Measurements from ENCODE around the gene SMIM24. TPM values are rescaled to one million over a fixed set of nuclear protein-coding genes. Genes with fewer than 3 reads are reported as not detected.

Gene SMIM24
- total RNA-seq, 1 experiment from 2014 or later, result 1.9 TPM

GRCh38 chr19:3466635-3467034 lies 13.7 kb downstream of the SMIM24 start:
- Histone ChIP-seq H3K18ac (ENCODE audit: insufficient read length, low read depth, low read length) (no peak overlapping the region), H3K27me3 (ENCODE audit: insufficient read depth, low read length) (peaks cover 18% of the 10 kb centered on the region), H3K4me1 (ENCODE audit: insufficient read depth, low read length) (no peaks in the 10 kb centered on the region), H2BK5ac (ENCODE audit: insufficient read length, low read length) (no peak overlapping the region), H3K79me2 (ENCODE audit: insufficient read depth, low read length) (no peaks in the 10 kb centered on the region), H4K8ac (replicated peaks; ENCODE audit: insufficient read length, low read depth, low read length) (no peak overlapping the region), H4K91ac (ENCODE audit: insufficient read length, low read depth, low read length) (no peak overlapping the region), H3K27ac (ENCODE audit: insufficient read length, low read depth, low read length) (no peak overlapping the region), H3K56ac (ENCODE audit: insufficient read length, low read depth, low read length) (no peak overlapping the region), H3K23me2 (ENCODE audit: insufficient read length, low read depth, low read length, poor library complexity, severe bottlenecking) (no peaks in the 10 kb centered on the region), H3T11ph (ENCODE audit: low read length) (no peak overlapping the region), H2BK12ac (ENCODE audit: insufficient read length, low read depth, low read length) (no peak overlapping the region), H2AFZ (ENCODE audit: low read length) (no peak overlapping the region), H3K79me1 (ENCODE audit: insufficient read depth, low read depth, low read length, poor library complexity, severe bottlenecking) (no peaks in the 10 kb centered on the region), H3K9me3 (ENCODE audit: control insufficient read depth, low read depth, low read length) (no peaks in the 10 kb centered on the region), H2BK20ac (ENCODE audit: low read depth, low read length, poor library complexity, severe bottlenecking) (no peak overlapping the region), H3K23ac (ENCODE audit: insufficient read length, low read depth, low read length) (no peak overlapping the region), H3K9ac (ENCODE audit: extremely low read depth, insufficient read length, low read length) (no peak overlapping the region), H3K14ac (ENCODE audit: insufficient read depth, low read length) (no peak overlapping the region), H3K4me2 (ENCODE audit: insufficient read depth, insufficient read length, low read length) (no peak overlapping the region), H4K20me1 (ENCODE audit: control insufficient read depth, insufficient read depth, insufficient read length) (no peaks in the 10 kb centered on the region), H3K4ac (ENCODE audit: low read depth, low read length) (no peak overlapping the region), H4K5ac (ENCODE audit: insufficient read length, low read depth, low read length) (no peak overlapping the region), H2AK5ac (ENCODE audit: insufficient read length, low read length) (no peak overlapping the region), H2BK15ac (ENCODE audit: low read depth, low read length) (no peak overlapping the region), H2BK120ac (ENCODE audit: low read depth, low read length, poor library complexity, severe bottlenecking) (no peak overlapping the region)
- no peak overlapping the region for H3K4me3 Mint-ChIP-seq
- no peak for DNase-seq
- peaks cover 93% of the 10 kb centered on the region for H3K27me3 Mint-ChIP-seq (ENCODE audit: low read depth)
- TF ChIP-seq, protein P1, sequence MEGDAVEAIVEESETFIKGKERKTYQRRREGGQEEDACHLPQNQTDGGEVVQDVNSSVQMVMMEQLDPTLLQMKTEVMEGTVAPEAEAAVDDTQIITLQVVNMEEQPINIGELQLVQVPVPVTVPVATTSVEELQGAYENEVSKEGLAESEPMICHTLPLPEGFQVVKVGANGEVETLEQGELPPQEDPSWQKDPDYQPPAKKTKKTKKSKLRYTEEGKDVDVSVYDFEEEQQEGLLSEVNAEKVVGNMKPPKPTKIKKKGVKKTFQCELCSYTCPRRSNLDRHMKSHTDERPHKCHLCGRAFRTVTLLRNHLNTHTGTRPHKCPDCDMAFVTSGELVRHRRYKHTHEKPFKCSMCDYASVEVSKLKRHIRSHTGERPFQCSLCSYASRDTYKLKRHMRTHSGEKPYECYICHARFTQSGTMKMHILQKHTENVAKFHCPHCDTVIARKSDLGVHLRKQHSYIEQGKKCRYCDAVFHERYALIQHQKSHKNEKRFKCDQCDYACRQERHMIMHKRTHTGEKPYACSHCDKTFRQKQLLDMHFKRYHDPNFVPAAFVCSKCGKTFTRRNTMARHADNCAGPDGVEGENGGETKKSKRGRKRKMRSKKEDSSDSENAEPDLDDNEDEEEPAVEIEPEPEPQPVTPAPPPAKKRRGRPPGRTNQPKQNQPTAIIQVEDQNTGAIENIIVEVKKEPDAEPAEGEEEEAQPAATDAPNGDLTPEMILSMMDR (conservative IDR thresholded peaks at IDR 0.05), result no peak
- peaks cover 7 to 15% of the 10 kb centered on the region in 2 experiments for H3K4me1 Mint-ChIP-seq
- peaks cover 11 to 17% of the 10 kb centered on the region in 2 experiments for H3K9me3 Mint-ChIP-seq
- no CpG with 5 or more reads among the region's 9 CpGs for WGBS (ENCODE audit: extremely low coverage, insufficient read length, low lambda C conversion rate)
- peaks cover 0 to 4% (median 0%) of the 10 kb centered on the region in 3 experiments; a peak in 2 of 7 replicates for H3K36me3 Mint-ChIP-seq (ENCODE audit: insufficient read depth in 1 of 3, low read depth in 3 of 3)
- H3K27ac Mint-ChIP-seq, result no peak overlapping the region

All from H9 (cell line).